SK-N-SH treated with all-trans-retinoic acid at 6 μM for 48 hours (cell line): ENCODE data around the gene PNMA3.
A peak's percentile ranks its signal among the peaks of the same experiment; 100 is the strongest.

Experiments used
- ATAC-seq: fragments of 200-7000 bp; cut with Tn5 transposase; 3 replicates; pipeline ENCODE4 v1.9.1; 2020; ENCODE audit warnings: mild to moderate bottlenecking, moderate library complexity
- ARNTL ChIP-seq: fragments of 450-650 bp; formaldehyde crosslinking; IDR thresholded peaks from 2 replicates; pipeline ENCODE4 v1.5.0; 2020; ENCODE audit warnings: low read depth, mild to moderate bottlenecking, moderate library complexity, borderline replicate concordance
- BACH2 ChIP-seq: fragments of 250-450 bp; sonication (Bioruptor Pico); IDR thresholded peaks from 2 replicates; pipeline ENCODE4 v1.9.0; 2021; ENCODE audit warnings: mild to moderate bottlenecking, borderline replicate concordance
- CSDC2 ChIP-seq: fragments of 250-450 bp; sonication (Bioruptor Pico); IDR thresholded peaks from 2 replicates; pipeline ENCODE4 v1.5.0; 2020; ENCODE audit warnings: mild to moderate bottlenecking, moderate library complexity
- CSRNP3 ChIP-seq: fragments of 250-450 bp; sonication (Bioruptor Pico); IDR thresholded peaks from 2 replicates; pipeline ENCODE4 v1.5.1; 2021; ENCODE audit warnings: mild to moderate bottlenecking, moderate library complexity
- ESRRG ChIP-seq: fragments of 250-450 bp; sonication (Bioruptor Pico); IDR thresholded peaks from 2 replicates; pipeline ENCODE4 v1.6.1; 2021; ENCODE audit warnings: mild to moderate bottlenecking
- GLIS3 ChIP-seq: fragments of 250-450 bp; sonication (Bioruptor Pico); IDR thresholded peaks from 2 replicates; pipeline ENCODE4 v1.5.0; 2020; ENCODE audit warnings: mild to moderate bottlenecking, moderate library complexity
- ISL1 ChIP-seq: fragments of 250-450 bp; sonication (Bioruptor Pico); IDR thresholded peaks from 2 replicates; pipeline ENCODE4 v2.1.2; 2022; ENCODE audit warnings: mild to moderate bottlenecking, moderate library complexity
- OSR1 ChIP-seq: fragments of 250-450 bp; sonication (Bioruptor Pico); IDR thresholded peaks from 2 replicates; pipeline ENCODE4 v1.8.0; 2022; ENCODE audit warnings: moderate library complexity, mild to moderate bottlenecking, inconsistent platforms
- PATZ1 ChIP-seq: fragments of 250-450 bp; sonication (Bioruptor Pico); IDR thresholded peaks from 2 replicates; pipeline ENCODE4 v1.8.0; 2020; ENCODE audit warnings: mild to moderate bottlenecking, moderate library complexity, borderline replicate concordance
- PPARA ChIP-seq: fragments of 250-450 bp; sonication (Bioruptor Pico); IDR thresholded peaks from 2 replicates; pipeline ENCODE4 v1.5.0; 2020; ENCODE audit warnings: mild to moderate bottlenecking, borderline replicate concordance
- SNAI2 ChIP-seq: fragments of 250-450 bp; sonication (Bioruptor Pico); IDR thresholded peaks from 2 replicates; pipeline ENCODE4 v1.5.0; 2020; ENCODE audit warnings: mild to moderate bottlenecking, moderate library complexity
- TCF4 ChIP-seq: fragments of 250-450 bp; sonication (Bioruptor Pico); IDR thresholded peaks from 2 replicates; pipeline ENCODE4 v1.8.0; 2021; ENCODE audit warnings: mild to moderate bottlenecking, moderate library complexity, borderline replicate concordance
- TOX ChIP-seq: fragments of 250-450 bp; sonication (Bioruptor Pico); IDR thresholded peaks from 2 replicates; pipeline ENCODE4 v1.8.0; 2021; ENCODE audit warnings: mild to moderate bottlenecking, moderate library complexity, borderline replicate concordance
- ZC3H10 ChIP-seq: fragments of 250-450 bp; sonication (Bioruptor Pico); IDR thresholded peaks from 2 replicates; pipeline ENCODE4 v1.5.1; 2021; ENCODE audit warnings: mild to moderate bottlenecking, moderate library complexity
- ZFP3 ChIP-seq: fragments of 250-450 bp; sonication (Bioruptor Pico); IDR thresholded peaks from 2 replicates; pipeline ENCODE4 v1.5.0; 2020; ENCODE audit warnings: mild to moderate bottlenecking, moderate library complexity
- ZNF565 ChIP-seq: fragments of 450-650 bp; formaldehyde crosslinking; conservative IDR thresholded peaks from 2 replicates; pipeline ENCODE4 v1.5.0; 2020; ENCODE audit warnings: low read depth, mild to moderate bottlenecking, moderate library complexity
- ZNF70 ChIP-seq: fragments of 450-650 bp; formaldehyde crosslinking; IDR thresholded peaks from 2 replicates; pipeline ENCODE4 v1.5.0; 2020; ENCODE audit warnings: mild to moderate bottlenecking, moderate library complexity
- ZNF8 ChIP-seq: fragments of 450-650 bp; formaldehyde crosslinking; IDR thresholded peaks from 2 replicates; pipeline ENCODE4 v1.5.0; 2020; ENCODE audit warnings: mild to moderate bottlenecking, moderate library complexity
- TF ChIP-seq, protein P1 (sequence below): fragments of 250-450 bp; sonication (Bioruptor Pico); IDR thresholded peaks from 2 replicates; pipeline ENCODE4 v1.5.1; 2020; ENCODE audit warnings: low read depth, mild to moderate bottlenecking, moderate library complexity
- TF ChIP-seq, protein P2 (sequence below): fragments of 250-450 bp; sonication (Bioruptor Pico); IDR thresholded peaks from 2 replicates; pipeline ENCODE4 v1.8.0; 2021; ENCODE audit warnings: low read depth, mild to moderate bottlenecking, moderate library complexity, borderline replicate concordance

Gene PNMA3

DNA sequence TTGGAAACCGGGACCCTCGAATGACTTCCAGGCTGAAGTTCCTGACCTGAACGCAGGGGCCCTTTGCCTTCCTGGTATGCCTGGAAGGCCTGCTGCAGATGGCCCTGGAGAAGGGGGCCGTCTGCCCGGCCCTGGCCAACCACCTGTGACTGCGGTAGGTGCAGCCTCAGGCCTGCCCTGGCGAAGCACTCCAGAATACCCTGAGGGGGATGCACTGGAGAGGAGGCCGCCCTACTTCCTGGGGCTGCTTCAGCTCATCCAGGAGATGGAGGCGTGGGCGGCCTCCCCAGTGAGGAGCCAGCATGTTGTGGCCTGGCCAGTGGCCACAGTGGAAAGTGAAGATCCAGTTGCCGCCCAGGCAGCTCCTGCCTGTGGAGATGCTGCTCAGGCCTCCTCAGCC, 26.4 kb upstream of the PNMA3 start:
- no peak for TF ChIP-seq CSDC2 (CRISPR knock-in tag)
- TF ChIP-seq, protein P1, sequence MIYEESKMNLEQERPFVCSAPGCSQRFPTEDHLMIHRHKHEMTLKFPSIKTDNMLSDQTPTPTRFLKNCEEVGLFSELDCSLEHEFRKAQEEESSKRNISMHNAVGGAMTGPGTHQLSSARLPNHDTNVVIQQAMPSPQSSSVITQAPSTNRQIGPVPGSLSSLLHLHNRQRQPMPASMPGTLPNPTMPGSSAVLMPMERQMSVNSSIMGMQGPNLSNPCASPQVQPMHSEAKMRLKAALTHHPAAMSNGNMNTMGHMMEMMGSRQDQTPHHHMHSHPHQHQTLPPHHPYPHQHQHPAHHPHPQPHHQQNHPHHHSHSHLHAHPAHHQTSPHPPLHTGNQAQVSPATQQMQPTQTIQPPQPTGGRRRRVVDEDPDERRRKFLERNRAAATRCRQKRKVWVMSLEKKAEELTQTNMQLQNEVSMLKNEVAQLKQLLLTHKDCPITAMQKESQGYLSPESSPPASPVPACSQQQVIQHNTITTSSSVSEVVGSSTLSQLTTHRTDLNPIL (CRISPR knock-in tag), result no peak
- TF ChIP-seq ZNF8, result no peak
- TF ChIP-seq ZNF70 (CRISPR knock-in tag), result no peak
- no peak for TF ChIP-seq OSR1 (CRISPR knock-in tag)
- no peak for TF ChIP-seq ISL1 (CRISPR knock-in tag)
- no peak for TF ChIP-seq CSRNP3 (CRISPR knock-in tag)
- no peak for TF ChIP-seq ZNF565
- no peak for TF ChIP-seq TCF4 (CRISPR knock-in tag)
- TF ChIP-seq, protein P2, sequence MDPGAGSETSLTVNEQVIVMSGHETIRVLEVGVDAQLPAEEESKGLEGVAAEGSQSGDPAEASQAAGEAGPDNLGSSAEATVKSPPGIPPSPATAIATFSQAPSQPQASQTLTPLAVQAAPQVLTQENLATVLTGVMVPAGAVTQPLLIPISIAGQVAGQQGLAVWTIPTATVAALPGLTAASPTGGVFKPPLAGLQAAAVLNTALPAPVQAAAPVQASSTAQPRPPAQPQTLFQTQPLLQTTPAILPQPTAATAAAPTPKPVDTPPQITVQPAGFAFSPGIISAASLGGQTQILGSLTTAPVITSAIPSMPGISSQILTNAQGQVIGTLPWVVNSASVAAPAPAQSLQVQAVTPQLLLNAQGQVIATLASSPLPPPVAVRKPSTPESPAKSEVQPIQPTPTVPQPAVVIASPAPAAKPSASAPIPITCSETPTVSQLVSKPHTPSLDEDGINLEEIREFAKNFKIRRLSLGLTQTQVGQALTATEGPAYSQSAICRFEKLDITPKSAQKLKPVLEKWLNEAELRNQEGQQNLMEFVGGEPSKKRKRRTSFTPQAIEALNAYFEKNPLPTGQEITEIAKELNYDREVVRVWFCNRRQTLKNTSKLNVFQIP (CRISPR knock-in tag), result no peak
- no peak for TF ChIP-seq ZC3H10
- no peak for ATAC-seq

DNA sequence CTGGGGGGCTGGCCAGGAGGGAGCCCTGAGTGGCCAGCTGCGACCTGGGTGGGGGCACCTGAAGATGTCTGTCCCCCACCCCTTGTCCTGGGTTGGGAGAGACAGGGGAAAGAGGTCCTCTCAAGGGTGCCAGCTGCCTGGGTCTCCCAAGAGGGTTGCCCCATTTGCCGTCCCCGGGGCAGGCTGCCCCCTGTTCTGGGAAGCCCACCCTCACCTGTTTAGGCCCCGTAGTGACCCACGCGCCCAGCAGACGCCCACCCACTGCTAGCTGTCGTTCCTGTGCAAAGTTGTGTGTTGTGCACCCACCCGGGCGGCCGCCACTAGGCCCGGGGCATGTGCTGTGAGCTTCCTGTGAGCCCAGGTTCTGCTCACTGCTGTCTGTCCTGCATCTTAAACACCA, 25.5 kb upstream of the PNMA3 start:
- TF ChIP-seq ESRRG (CRISPR knock-in tag), result no peak
- no peak for TF ChIP-seq BACH2
- no peak for TF ChIP-seq ZFP3 (CRISPR knock-in tag)
- TF ChIP-seq SNAI2, result no peak
- no peak for TF ChIP-seq TOX (CRISPR knock-in tag)
- TF ChIP-seq ZNF565, result no peak
- TF ChIP-seq ISL1 (CRISPR knock-in tag), result no peak
- TF ChIP-seq PPARA, result no peak
- TF ChIP-seq ARNTL, result no peak
- no peak for TF ChIP-seq PATZ1
- TF ChIP-seq CSRNP3 (CRISPR knock-in tag), result no peak
- no peak for TF ChIP-seq OSR1 (CRISPR knock-in tag)
- no peak for TF ChIP-seq ZNF8
- TF ChIP-seq, protein P2 (CRISPR knock-in tag), result no peak
- TF ChIP-seq, protein P1 (CRISPR knock-in tag), result no peak
- TF ChIP-seq, all 23 proteins: peak for 0
- ATAC-seq, result no peak

GRCh38 chrX:153032397-153033118, 23.7 kb upstream of the PNMA3 start:
- ATAC-seq, result peak; percentile 89
- TF ChIP-seq ZNF70 (CRISPR knock-in tag) (no peak), ZNF8 (no peak), CSRNP3 (CRISPR knock-in tag) (no peak), ZFP3 (CRISPR knock-in tag) (no peak), OSR1 (CRISPR knock-in tag) (no peak), BACH2 (no peak), ARNTL (no peak), TCF4 (CRISPR knock-in tag) (no peak), ZNF565 (no peak), TOX (CRISPR knock-in tag) (no peak), GLIS3 (CRISPR knock-in tag) (no peak), CSDC2 (CRISPR knock-in tag) (no peak)
